SK-N-SH (cell line): ENCODE measurements around the gene AHRR. TPM values are rescaled to one million over a fixed set of nuclear protein-coding genes. Genes with fewer than 3 reads are reported as not detected.

Experiments
- CTCF ChIA-PET: fragments of 300-600, 350-600 bp; formaldehyde crosslinking; extraction: SDS; loops from one replicate; lab custom pipeline; 2021; lab: Yijun Ruan, JAX
- POLR2A ChIA-PET: fragments of 350-600 bp; sonication (Branson Sonifier 250); formaldehyde crosslinking; extraction: SDS; loops from one replicate; lab custom pipeline; 2020; ENCODE audit warnings: antibody characterized with exemption, inconsistent platforms; lab: Yijun Ruan, JAX
- DNase-seq: peaks from one replicate; pipeline ENCODE4 v3.0.0; 2012
- H2AFZ ChIP-seq: fragments of 200-600 bp; sonication (generic); 2 replicates; pipeline ENCODE4 v1.8.1; 2016; ENCODE audit warnings: antibody characterized with exemption, mild to moderate bottlenecking, low read depth
- H3F3A ChIP-seq: fragments of 200-600 bp; sonication (generic); replicated peaks from 2 replicates; pipeline ENCODE3; 2016; ENCODE audit warnings: antibody characterized with exemption, mild to moderate bottlenecking; ENCODE audit not compliant: insufficient read depth
- H3K27ac ChIP-seq, 2 experiments: fragments of 200-500 bp in 1 of 2; fragments of 200-600 bp in 1 of 2; sonication (Bioruptor generic) in 1 of 2; sonication (generic), shearing (Covaris generic) in 1 of 2; 2 replicates each; pipeline versions ENCODE4 v1.5.1 to v1.6.1; 2014 to 2016; ENCODE audit warnings: low read depth in 2 of 2, inconsistent platforms in 1 of 2, low read length in 1 of 2, mild to moderate bottlenecking in 1 of 2, mixed read lengths in 1 of 2
- H3K27me3 ChIP-seq: fragments of 200-600 bp; sonication (generic), shearing (Covaris generic); 2 replicates; pipeline ENCODE4 v1.6.1; 2016; ENCODE audit warnings: mixed run types; ENCODE audit not compliant: insufficient read depth
- H3K36me3 ChIP-seq, 2 experiments: fragments of 200-500 bp in 1 of 2; fragments of 200-600 bp in 1 of 2; sonication (Bioruptor generic) in 1 of 2; sonication (generic) in 1 of 2; replicated peaks in 1 of 2; 2 replicates each; pipeline versions ENCODE3 to v1.5.1; 2014 to 2016; ENCODE audit warnings: low read length in 1 of 2, mild to moderate bottlenecking in 1 of 2; ENCODE audit not compliant: insufficient read depth in 2 of 2, control insufficient read depth in 1 of 2
- H3K4me1 ChIP-seq, 2 experiments: fragments of 200-500 bp in 1 of 2; fragments of 200-600 bp in 1 of 2; sonication (Bioruptor generic) in 1 of 2; sonication (generic), shearing (Covaris generic) in 1 of 2; 2 replicates each; pipeline versions ENCODE4 v1.5.1 to v1.6.1; 2014 to 2016; ENCODE audit warnings: low read depth in 1 of 2, low read length in 1 of 2, mixed run types in 1 of 2; ENCODE audit not compliant: insufficient read depth in 2 of 2, control insufficient read depth in 1 of 2
- H3K4me2 ChIP-seq: fragments of 200-600 bp; sonication (generic), shearing (Covaris generic); 2 replicates; pipeline ENCODE4 v1.6.1; 2017; ENCODE audit warnings: mixed run types
- H3K4me3 ChIP-seq, 2 experiments: fragments of 200-500 bp in 1 of 2; fragments of 200-600 bp in 1 of 2; sonication (Bioruptor generic) in 1 of 2; sonication (generic), shearing (Covaris generic) in 1 of 2; 2 replicates each; pipeline versions ENCODE4 v1.5.1 to v1.8.1; 2014 to 2016; ENCODE audit warnings: low read depth in 2 of 2, inconsistent platforms in 1 of 2, low read length in 1 of 2, mild to moderate bottlenecking in 1 of 2, mixed read lengths in 1 of 2, moderate library complexity in 1 of 2
- H3K79me2 ChIP-seq: fragments of 200-600 bp; sonication (generic); 2 replicates; pipeline ENCODE4 v1.8.1; 2017; ENCODE audit warnings: mild to moderate bottlenecking; ENCODE audit not compliant: insufficient read depth
- H3K9ac ChIP-seq: fragments of 200-600 bp; sonication (generic); 2 replicates; pipeline ENCODE4 v1.6.1; 2017; ENCODE audit warnings: mixed run types
- H3K9me2 ChIP-seq: fragments of 200-600 bp; sonication (generic); 2 replicates; pipeline ENCODE4 v1.6.1; 2017; ENCODE audit warnings: mixed run types
- H3K9me3 ChIP-seq: fragments of 200-600 bp; sonication (generic); 2 replicates; pipeline ENCODE4 v1.6.1; 2017; ENCODE audit warnings: mixed run types, mild to moderate bottlenecking, moderate library complexity
- H4K20me1 ChIP-seq: fragments of 200-600 bp; sonication (generic); 2 replicates; pipeline ENCODE4 v1.6.1; 2017; ENCODE audit warnings: mild to moderate bottlenecking, mixed run types; ENCODE audit not compliant: insufficient read depth
- CHD2 ChIP-seq: fragments of 150-350 bp; IDR thresholded peaks from 2 replicates; pipeline ENCODE4 v1.6.1; 2018; ENCODE audit warnings: low read length; ENCODE audit not compliant: partially characterized antibody
- EP300 ChIP-seq, 2 experiments: IDR thresholded peaks; 2 replicates each; pipeline versions ENCODE4 v1.4.0 to v1.6.1; 2012; ENCODE audit warnings: borderline replicate concordance in 1 of 2, low read depth in 1 of 2, low read length in 1 of 2
- FOSL2 ChIP-seq: IDR thresholded peaks from 2 replicates; pipeline ENCODE4 v1.4.0; 2012; ENCODE audit warnings: low read depth, mild to moderate bottlenecking, moderate library complexity, borderline replicate concordance
- FOXJ3 ChIP-seq: sonication (generic); formaldehyde crosslinking; IDR thresholded peaks from 2 replicates; pipeline ENCODE4 v1.5.1; 2020; ENCODE audit warnings: mild to moderate bottlenecking, missing genetic modification reagents
- GATA2 ChIP-seq: sonication (generic); formaldehyde crosslinking; IDR thresholded peaks from 2 replicates; pipeline ENCODE4 v1.5.0; 2020; ENCODE audit warnings: mild to moderate bottlenecking, missing genetic modification reagents
- POLR2AphosphoS5 ChIP-seq: IDR thresholded peaks from 2 replicates; pipeline ENCODE4 v1.6.1; 2012; ENCODE audit warnings: low read depth, low read length
- SIN3A ChIP-seq: IDR thresholded peaks from 2 replicates; pipeline ENCODE4 v1.6.1; 2012; ENCODE audit warnings: low read depth, mild to moderate bottlenecking, low read length, moderate library complexity, borderline replicate concordance
- TEAD4 ChIP-seq: IDR thresholded peaks from 2 replicates; pipeline ENCODE4 v1.4.0; 2012; ENCODE audit warnings: mild to moderate bottlenecking, borderline replicate concordance; ENCODE audit not compliant: insufficient read depth
- WGBS: methylation state at CpG from one replicate; pipeline ENCODE4 v1.1.6; 2017; ENCODE audit warnings: low lambda C conversion rate; 5-methylcytosine and 5-hydroxymethylcytosine counted together
- polyA plus RNA-seq, 3 experiments: library from polyadenylated mRNA; depleted of rRNA; stranded (reverse); fragments of >200 nt; gene quantifications; 2 replicates each; pipeline ENCODE4 v1.2.3, GENCODE V29; 2012
- TF ChIP-seq, protein P1 (sequence below): fragments of 200-600 bp; sonication (generic); IDR thresholded peaks from 2 replicates; pipeline ENCODE4 v1.6.1; 2017; ENCODE audit warnings: antibody characterized with exemption, mild to moderate bottlenecking, moderate library complexity
- TF ChIP-seq, protein P2 (sequence below): fragments of 150-350 bp; IDR thresholded peaks from 2 replicates; pipeline ENCODE4 v1.6.1; 2016; ENCODE audit warnings: mild to moderate bottlenecking, low read depth, low read length
- TF ChIP-seq, protein P3 (sequence below): IDR thresholded peaks from 2 replicates; pipeline ENCODE4 v1.4.0; 2012; ENCODE audit warnings: low read depth

The AHRR gene
- polyA plus RNA-seq, 1 of the 3 experiments (the other 2 are of a cell fraction), result 0.71 TPM

DNA sequence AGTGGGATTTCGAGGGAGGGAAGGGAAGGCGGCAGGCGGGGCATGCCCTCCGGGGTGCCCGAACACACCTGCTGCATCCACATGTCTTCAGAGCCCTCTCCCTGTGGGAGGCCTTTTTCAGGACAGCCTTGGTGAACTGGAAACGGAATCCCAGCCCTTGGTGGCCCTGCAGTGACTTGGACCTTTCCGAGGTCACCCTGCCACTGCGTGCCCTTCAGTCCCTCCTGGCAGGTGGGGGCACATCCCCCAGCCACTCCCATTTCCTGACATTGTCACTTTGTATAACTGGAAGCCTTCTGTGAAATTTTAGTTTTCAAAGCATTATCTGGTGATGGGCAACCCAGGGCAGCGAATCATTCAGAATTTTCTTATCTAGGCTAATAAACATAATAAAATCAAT, 11.0 kb upstream of the AHRR start (continued):
- TF ChIP-seq, protein P1, sequence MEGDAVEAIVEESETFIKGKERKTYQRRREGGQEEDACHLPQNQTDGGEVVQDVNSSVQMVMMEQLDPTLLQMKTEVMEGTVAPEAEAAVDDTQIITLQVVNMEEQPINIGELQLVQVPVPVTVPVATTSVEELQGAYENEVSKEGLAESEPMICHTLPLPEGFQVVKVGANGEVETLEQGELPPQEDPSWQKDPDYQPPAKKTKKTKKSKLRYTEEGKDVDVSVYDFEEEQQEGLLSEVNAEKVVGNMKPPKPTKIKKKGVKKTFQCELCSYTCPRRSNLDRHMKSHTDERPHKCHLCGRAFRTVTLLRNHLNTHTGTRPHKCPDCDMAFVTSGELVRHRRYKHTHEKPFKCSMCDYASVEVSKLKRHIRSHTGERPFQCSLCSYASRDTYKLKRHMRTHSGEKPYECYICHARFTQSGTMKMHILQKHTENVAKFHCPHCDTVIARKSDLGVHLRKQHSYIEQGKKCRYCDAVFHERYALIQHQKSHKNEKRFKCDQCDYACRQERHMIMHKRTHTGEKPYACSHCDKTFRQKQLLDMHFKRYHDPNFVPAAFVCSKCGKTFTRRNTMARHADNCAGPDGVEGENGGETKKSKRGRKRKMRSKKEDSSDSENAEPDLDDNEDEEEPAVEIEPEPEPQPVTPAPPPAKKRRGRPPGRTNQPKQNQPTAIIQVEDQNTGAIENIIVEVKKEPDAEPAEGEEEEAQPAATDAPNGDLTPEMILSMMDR, result no peak
- TF ChIP-seq, protein P2, sequence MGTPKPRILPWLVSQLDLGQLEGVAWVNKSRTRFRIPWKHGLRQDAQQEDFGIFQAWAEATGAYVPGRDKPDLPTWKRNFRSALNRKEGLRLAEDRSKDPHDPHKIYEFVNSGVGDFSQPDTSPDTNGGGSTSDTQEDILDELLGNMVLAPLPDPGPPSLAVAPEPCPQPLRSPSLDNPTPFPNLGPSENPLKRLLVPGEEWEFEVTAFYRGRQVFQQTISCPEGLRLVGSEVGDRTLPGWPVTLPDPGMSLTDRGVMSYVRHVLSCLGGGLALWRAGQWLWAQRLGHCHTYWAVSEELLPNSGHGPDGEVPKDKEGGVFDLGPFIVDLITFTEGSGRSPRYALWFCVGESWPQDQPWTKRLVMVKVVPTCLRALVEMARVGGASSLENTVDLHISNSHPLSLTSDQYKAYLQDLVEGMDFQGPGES, result no peak
- TF ChIP-seq EP300 (IDR thresholded peaks at IDR 0.05; ENCODE audit: borderline replicate concordance in 1 of 2, low read depth in 1 of 2, low read length in 1 of 2), result no peak
- TF ChIP-seq GATA2 (CRISPR knock-in tag), result no peak
- TF ChIP-seq FOXJ3 (CRISPR knock-in tag), result no peak
- no peak for TF ChIP-seq SIN3A

DNA sequence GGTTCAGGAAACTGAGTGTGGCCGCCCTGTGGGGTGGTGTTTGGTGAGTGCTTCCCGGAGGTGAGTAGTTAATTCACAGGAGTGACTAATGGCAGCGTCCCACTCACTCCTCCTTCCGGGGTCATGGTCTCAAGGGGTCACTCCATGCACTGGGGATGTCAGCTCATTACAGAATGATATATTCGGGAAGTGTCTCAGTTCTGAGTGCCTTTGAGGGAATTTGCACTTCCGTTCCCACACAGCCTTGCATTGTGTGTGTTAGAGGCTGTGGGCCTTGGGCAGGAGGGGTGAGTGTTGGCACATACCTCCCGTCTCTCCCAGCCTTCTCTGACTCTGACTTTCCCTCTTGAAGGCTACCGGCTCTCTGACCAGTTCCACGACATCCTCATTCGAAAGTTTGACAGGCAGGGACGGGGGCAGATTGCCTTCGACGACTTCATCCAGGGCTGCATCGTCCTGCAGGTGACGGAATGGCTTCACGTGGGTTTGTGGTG, 10.5 kb upstream of the AHRR start:
- H3K9me2 ChIP-seq, result no peaks in the 10 kb centered on the region
- peaks cover 4 to 71% of the 10 kb centered on the region in 2 experiments for H3K36me3 ChIP-seq
- H3K9ac ChIP-seq, result no peak overlapping the region
- H3K79me2 ChIP-seq, result peaks cover 52% of the 10 kb centered on the region; the same call in 1 of the 2 replicates
- DNase-seq, result no peak
- no peak overlapping the region for H3K4me3 ChIP-seq
- no peak overlapping the region for H2AFZ ChIP-seq
- peaks cover 3% of the 10 kb centered on the region for H3F3A ChIP-seq
- H3K4me1 ChIP-seq, result peaks cover 0 to 6% of the 10 kb centered on the region in 2 experiments; a peak in 1 of 4 replicates
- no peaks in the 10 kb centered on the region for H3K9me3 ChIP-seq
- H3K27me3 ChIP-seq, result no peaks in the 10 kb centered on the region
- POLR2A ChIA-PET, result no interaction called here
- WGBS, result 89% methylated on average over 13 of the region's 16 CpGs
- TF ChIP-seq FOSL2, result no peak
- TF ChIP-seq, protein P3, sequence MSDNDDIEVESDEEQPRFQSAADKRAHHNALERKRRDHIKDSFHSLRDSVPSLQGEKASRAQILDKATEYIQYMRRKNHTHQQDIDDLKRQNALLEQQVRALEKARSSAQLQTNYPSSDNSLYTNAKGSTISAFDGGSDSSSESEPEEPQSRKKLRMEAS, result no peak
- TF ChIP-seq, protein P1, result no peak
- no peak for TF ChIP-seq TEAD4
- no peak for TF ChIP-seq POLR2AphosphoS5
- TF ChIP-seq CHD2, result no peak
- no peak for TF ChIP-seq GATA2 (CRISPR knock-in tag)
- peaks cover 75% of the 10 kb centered on the region for H4K20me1 ChIP-seq
- no peak overlapping the region for H3K4me2 ChIP-seq
- H3K27ac ChIP-seq, result no peak overlapping the region
- CTCF ChIA-PET, result no interaction called here
